Skeletal muscle satellite cell (primary cell): ENCODE results near the gene EIF4G3. TPM values are rescaled to one million over a fixed set of nuclear protein-coding genes. Genes with fewer than 3 reads are reported as not detected.
"Not testable (repeated sequence)": the region's sequence is repeated elsewhere in the genome, so short reads cannot be mapped to it uniquely, and the experiment has no call there.

Source experiments
- H3K27me3 ChIP-seq: 2 replicates; pipeline ENCODE4 v1.7.0; 2013; ENCODE audit warnings: low read length; ENCODE audit not compliant: control insufficient read depth, insufficient read depth
- H3K36me3 ChIP-seq: 2 replicates; pipeline ENCODE4 v1.7.0; 2013; ENCODE audit warnings: mild to moderate bottlenecking, control low read depth, low read length; ENCODE audit not compliant: insufficient read depth
- H3K4me1 ChIP-seq: 2 replicates; pipeline ENCODE4 v1.7.0; 2013; ENCODE audit warnings: low read length; ENCODE audit not compliant: control insufficient read depth, insufficient read depth
- H3K4me2 ChIP-seq: 2 replicates; pipeline ENCODE4 v1.7.0; 2013; ENCODE audit warnings: mild to moderate bottlenecking, low read length
- H3K4me3 ChIP-seq: 2 replicates; pipeline ENCODE4 v1.7.0; 2013; ENCODE audit warnings: low read length
- H3K9ac ChIP-seq: 2 replicates; pipeline ENCODE4 v1.7.0; 2013; ENCODE audit warnings: mild to moderate bottlenecking, low read depth, low read length, moderate library complexity
- H3K9me3 ChIP-seq: replicated peaks from 2 replicates; pipeline ENCODE4 v1.7.0; 2013; ENCODE audit warnings: mild to moderate bottlenecking, control low read depth, low read length
- total RNA-seq: library from RNA; depleted of rRNA; stranded (reverse); fragments of >200 nt; gene quantifications from 2 replicates; pipeline ENCODE4 v1.2.3, GENCODE V29; 2012; rRNA removed

The EIF4G3 gene
- 38.4 and 43.6 TPM in 2 replicates for total RNA-seq

- Histone ChIP-seq H3K4me2 (peak within 1 kb of the TSS; percentile 85), H3K4me1 (peaks cover 14% of the 10 kb centered on the region), H3K4me3 (peak within 1 kb of the TSS; percentile 90), H3K36me3 (peaks cover 2% of the 10 kb centered on the region), H3K27me3 (no peaks in the 10 kb centered on the region), H3K9ac (peak within 1 kb of the TSS; percentile 94), H3K9me3 (no peaks in the 10 kb centered on the region)
Measured at GRCh38 chr1:21176586-21177555, at the start of gene EIF4G3. Gene EIF4G3 (minus strand): TSS chr1:21176897. CDS start chr1:21002742, 174,155 bp downstream.

- Histone ChIP-seq H3K9ac (no peak overlapping the region), H3K4me3 (no peak overlapping the region), H3K4me2 (no peak overlapping the region), H3K4me1 (peaks cover 8% of the 10 kb centered on the region), H3K9me3 (no peaks in the 10 kb centered on the region), H3K27me3 (no peaks in the 10 kb centered on the region), H3K36me3 (peaks cover 40% of the 10 kb centered on the region)
Measured at GRCh38 chr1:21225065-21225464, 48.4 kb upstream of the EIF4G3 start.

GRCh38 chr1:21220815-21221214, 44.1 kb upstream of the EIF4G3 start:
- H3K4me2 ChIP-seq: no peak overlapping the region
- H3K4me1 ChIP-seq: no peaks in the 10 kb centered on the region
- H3K9ac ChIP-seq: no peak overlapping the region
- no peaks in the 10 kb centered on the region for H3K27me3 ChIP-seq
- H3K9me3 ChIP-seq: no peaks in the 10 kb centered on the region
- H3K4me3 ChIP-seq: no peak overlapping the region
- H3K36me3 ChIP-seq: peaks cover 45% of the 10 kb centered on the region

- peaks cover 42% of the 10 kb centered on the region for H3K36me3 ChIP-seq
- H3K9me3 ChIP-seq: no peaks in the 10 kb centered on the region
- H3K4me3 ChIP-seq: no peak overlapping the region
- no peaks in the 10 kb centered on the region for H3K4me1 ChIP-seq
- no peaks in the 10 kb centered on the region for H3K27me3 ChIP-seq
- H3K9ac ChIP-seq: no peak overlapping the region
- no peak overlapping the region for H3K4me2 ChIP-seq
Measured at GRCh38 chr1:21219674-21220073, 43.0 kb upstream of the EIF4G3 start.

GRCh38 chr1:21217812-21218596, 41.3 kb upstream of the EIF4G3 start:
- no peak overlapping the region for H3K9ac ChIP-seq
- H3K4me1 ChIP-seq: no peaks in the 10 kb centered on the region
- H3K4me2 ChIP-seq: no peak overlapping the region
- H3K36me3 ChIP-seq: peaks cover 34% of the 10 kb centered on the region
- H3K9me3 ChIP-seq: no peaks in the 10 kb centered on the region
- no peaks in the 10 kb centered on the region for H3K27me3 ChIP-seq
- H3K4me3 ChIP-seq: no peak overlapping the region

- Histone ChIP-seq H3K4me3 (no peak overlapping the region), H3K9ac (no peak overlapping the region), H3K27me3 (no peaks in the 10 kb centered on the region), H3K4me2 (no peak overlapping the region), H3K4me1 (no peaks in the 10 kb centered on the region), H3K36me3 (peaks cover 31% of the 10 kb centered on the region), H3K9me3 (no peaks in the 10 kb centered on the region)
Measured at GRCh38 chr1:21216835-21217811, 40.4 kb upstream of the EIF4G3 start.

- no peak overlapping the region for H3K4me3 ChIP-seq
- no peaks in the 10 kb centered on the region for H3K36me3 ChIP-seq
- no peaks in the 10 kb centered on the region for H3K27me3 ChIP-seq
- H3K9ac ChIP-seq: no peak overlapping the region
- no peaks in the 10 kb centered on the region for H3K9me3 ChIP-seq
- H3K4me2 ChIP-seq: no peak overlapping the region
- H3K4me1 ChIP-seq: no peaks in the 10 kb centered on the region
Measured at GRCh38 chr1:21212126-21212525, 35.4 kb upstream of the EIF4G3 start.

GRCh38 chr1:21208137-21208700, 31.5 kb upstream of the EIF4G3 start:
- not testable (repeated sequence) for H3K36me3 ChIP-seq, H3K4me1 ChIP-seq, H3K9ac ChIP-seq

GRCh38 chr1:21206117-21206516, 29.4 kb upstream of the EIF4G3 start:
- no peaks in the 10 kb centered on the region for H3K27me3 ChIP-seq

More at GRCh38 chr1:21208137-21208700, 31.5 kb upstream of the EIF4G3 start:
- H3K4me2 ChIP-seq, H3K4me3 ChIP-seq, H3K27me3 ChIP-seq, H3K9me3 ChIP-seq: not testable (repeated sequence)

GRCh38 chr1:21205416-21205815, 28.7 kb upstream of the EIF4G3 start:
- no peaks in the 10 kb centered on the region for H3K9me3 ChIP-seq
- no peaks in the 10 kb centered on the region for H3K4me1 ChIP-seq
- no peaks in the 10 kb centered on the region for H3K27me3 ChIP-seq
- H3K4me3 ChIP-seq: no peak overlapping the region
- no peak overlapping the region for H3K4me2 ChIP-seq
- no peak overlapping the region for H3K9ac ChIP-seq
- H3K36me3 ChIP-seq: no peaks in the 10 kb centered on the region

More at GRCh38 chr1:21206117-21206516, 29.4 kb upstream of the EIF4G3 start:
- H3K4me3 ChIP-seq: no peak overlapping the region
- no peaks in the 10 kb centered on the region for H3K9me3 ChIP-seq
- H3K4me2 ChIP-seq: no peak overlapping the region
- H3K4me1 ChIP-seq: no peaks in the 10 kb centered on the region
- no peak overlapping the region for H3K9ac ChIP-seq
- no peaks in the 10 kb centered on the region for H3K36me3 ChIP-seq
